Measurements from ENCODE around the gene INTS14. TPM values are rescaled to one million over a fixed set of nuclear protein-coding genes. Genes with fewer than 3 reads are reported as not detected.

The INTS14 gene
- total RNA-seq, 4 donors from 2014 or later = 44.1 to 90.8 (median 54.9) TPM

DNA sequence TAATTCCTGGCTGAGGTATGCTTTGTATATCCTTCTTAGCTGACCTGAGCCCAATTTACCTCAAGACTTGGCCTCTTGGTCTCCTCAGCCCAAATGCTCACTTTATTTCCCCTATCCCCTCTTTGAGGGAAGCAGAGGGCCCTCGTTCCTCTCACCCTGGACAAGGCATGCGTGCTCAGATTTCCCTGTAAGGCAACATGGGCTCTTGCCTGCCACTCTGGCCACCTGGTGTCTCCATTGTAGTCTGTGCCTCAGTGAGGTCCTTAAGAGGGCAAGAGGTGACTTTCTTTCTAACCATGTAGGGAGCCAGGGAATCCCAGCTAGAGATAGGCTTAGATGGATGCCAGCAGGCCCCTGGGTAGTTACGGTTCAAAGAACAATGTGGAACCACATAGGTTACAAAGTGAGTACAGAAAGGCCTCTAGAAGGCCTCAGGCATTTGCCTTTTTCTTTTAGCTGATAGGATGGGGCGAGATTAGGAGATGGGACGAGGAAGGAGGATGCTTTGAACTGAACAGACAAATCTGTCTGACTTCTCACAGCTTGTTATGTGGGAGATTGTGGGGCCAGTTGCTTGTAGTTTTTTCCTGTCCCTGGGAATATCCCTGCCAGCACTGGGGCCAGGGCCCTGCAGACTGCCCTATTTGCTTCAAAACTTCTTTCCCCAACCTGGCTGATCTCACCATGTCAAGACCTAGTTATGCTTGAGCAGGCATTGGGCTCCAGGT is 1.1 kb upstream of the INTS14 start:
- H3K36me3 ChIP-seq = no peaks in the 10 kb centered on the region
- peaks cover 0 to 20% (median 14%) of the 10 kb centered on the region in 4 donors for H3K4me1 ChIP-seq
- no peaks in the 10 kb centered on the region for H3K27me3 ChIP-seq
- DNase-seq = no peak
- H3K27ac ChIP-seq = peak overlapping the region; percentile 87 to 95 (median 90)
- peak overlapping the region; percentile 68 to 88 (median 76) for H3K4me3 ChIP-seq
- TF ChIP-seq, protein P1, sequence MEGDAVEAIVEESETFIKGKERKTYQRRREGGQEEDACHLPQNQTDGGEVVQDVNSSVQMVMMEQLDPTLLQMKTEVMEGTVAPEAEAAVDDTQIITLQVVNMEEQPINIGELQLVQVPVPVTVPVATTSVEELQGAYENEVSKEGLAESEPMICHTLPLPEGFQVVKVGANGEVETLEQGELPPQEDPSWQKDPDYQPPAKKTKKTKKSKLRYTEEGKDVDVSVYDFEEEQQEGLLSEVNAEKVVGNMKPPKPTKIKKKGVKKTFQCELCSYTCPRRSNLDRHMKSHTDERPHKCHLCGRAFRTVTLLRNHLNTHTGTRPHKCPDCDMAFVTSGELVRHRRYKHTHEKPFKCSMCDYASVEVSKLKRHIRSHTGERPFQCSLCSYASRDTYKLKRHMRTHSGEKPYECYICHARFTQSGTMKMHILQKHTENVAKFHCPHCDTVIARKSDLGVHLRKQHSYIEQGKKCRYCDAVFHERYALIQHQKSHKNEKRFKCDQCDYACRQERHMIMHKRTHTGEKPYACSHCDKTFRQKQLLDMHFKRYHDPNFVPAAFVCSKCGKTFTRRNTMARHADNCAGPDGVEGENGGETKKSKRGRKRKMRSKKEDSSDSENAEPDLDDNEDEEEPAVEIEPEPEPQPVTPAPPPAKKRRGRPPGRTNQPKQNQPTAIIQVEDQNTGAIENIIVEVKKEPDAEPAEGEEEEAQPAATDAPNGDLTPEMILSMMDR (IDR thresholded peaks at IDR 0.05) = no peak
- TF ChIP-seq POLR2A (IDR thresholded peaks at IDR 0.05) = no peak
- H3K9me3 ChIP-seq = no peaks in the 10 kb centered on the region

DNA sequence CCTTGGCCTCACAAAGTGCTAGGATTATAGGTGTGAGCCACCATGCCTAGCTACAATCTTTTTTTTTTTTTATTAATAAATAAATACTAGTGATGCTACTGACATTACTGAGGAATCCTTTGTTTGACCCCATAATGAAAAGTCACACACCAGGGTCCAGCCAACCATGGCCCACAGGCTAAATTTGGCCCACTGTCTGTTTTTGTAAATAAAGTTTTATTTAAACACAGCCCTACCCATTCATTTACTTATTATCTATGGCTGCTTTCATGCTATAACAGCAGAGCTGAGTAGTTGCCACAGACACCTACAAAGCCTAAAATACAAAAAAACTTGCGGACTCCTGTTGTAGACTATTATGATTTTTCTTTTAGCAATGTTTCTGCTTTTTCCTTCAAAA is 7.4 kb downstream of the INTS14 start:
- Histone ChIP-seq H3K36me3 (peaks cover 0 to 56% (median 0%) of the 10 kb centered on the region in 3 donors), H3K9me3 (no peaks in the 10 kb centered on the region), H3K4me3 (no peak overlapping the region), H3K4me1 (no peaks in the 10 kb centered on the region), H3K27ac (no peak overlapping the region), H3K27me3 (no peaks in the 10 kb centered on the region)
- DNase-seq = no peak
- TF ChIP-seq POLR2A (IDR thresholded peaks at IDR 0.05) = no peak
- TF ChIP-seq, protein P1 (IDR thresholded peaks at IDR 0.05) = no peak

- no peak overlapping the region for H3K27ac ChIP-seq
- no peaks in the 10 kb centered on the region for H3K4me1 ChIP-seq
- peaks cover 0 to 61% (median 0%) of the 10 kb centered on the region in 3 donors for H3K36me3 ChIP-seq
- H3K4me3 ChIP-seq = no peak overlapping the region
- DNase-seq = no peak
- no peaks in the 10 kb centered on the region for H3K27me3 ChIP-seq
- TF ChIP-seq, protein P1 (IDR thresholded peaks at IDR 0.05) = no peak
- no peak for TF ChIP-seq POLR2A (IDR thresholded peaks at IDR 0.05)
- H3K9me3 ChIP-seq = no peaks in the 10 kb centered on the region
Measured at GRCh38 chr15:65603134-65603533, 7.8 kb downstream of the INTS14 start.

DNA sequence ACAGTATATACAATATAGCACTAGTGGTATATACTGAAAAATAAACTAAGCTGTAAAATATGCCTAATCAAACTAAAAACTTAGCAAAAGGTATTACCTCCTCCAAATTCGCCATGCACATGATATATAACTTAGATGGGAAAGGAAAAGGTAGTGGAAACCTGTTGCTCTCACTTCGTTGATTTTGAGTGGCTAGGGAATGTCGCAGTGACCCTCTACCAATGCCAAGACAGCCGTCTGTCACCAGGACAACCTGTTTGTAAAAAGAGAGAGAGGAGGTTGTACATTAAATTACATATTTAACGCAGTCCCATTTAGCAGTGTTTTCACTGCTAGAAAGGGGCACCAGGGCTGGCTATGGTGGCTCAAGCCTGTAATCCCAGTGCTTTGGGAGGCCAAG is 11.3 kb downstream of the INTS14 start:
- Histone ChIP-seq H3K36me3 (peaks cover 0 to 80% (median 0%) of the 10 kb centered on the region in 3 donors), H3K4me1 (no peaks in the 10 kb centered on the region)
- TF ChIP-seq, protein P1 (IDR thresholded peaks at IDR 0.05) = no peak
- TF ChIP-seq POLR2A (IDR thresholded peaks at IDR 0.05) = no peak

DNA sequence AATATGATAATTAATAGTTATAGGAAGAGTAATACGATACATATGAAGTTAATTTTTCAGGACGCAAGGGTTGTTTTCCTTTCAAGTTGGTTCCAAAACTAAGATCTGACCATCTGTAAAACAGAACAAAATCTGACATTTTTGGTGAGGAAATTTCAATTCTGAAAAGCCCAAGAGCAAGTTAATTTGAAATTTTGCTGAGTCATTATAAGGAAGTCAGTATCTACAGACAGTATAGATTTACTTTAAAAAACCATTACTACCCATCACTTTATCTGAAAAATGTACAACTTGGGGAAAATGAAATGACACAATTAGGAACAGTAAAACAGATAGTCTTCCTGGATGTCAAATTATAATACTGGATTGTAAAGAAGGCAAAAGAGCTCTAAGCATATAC is 12.5 kb downstream of the INTS14 start:
- TF ChIP-seq POLR2A (IDR thresholded peaks at IDR 0.05) = no peak
- TF ChIP-seq, protein P1 (IDR thresholded peaks at IDR 0.05) = no peak
- Histone ChIP-seq H3K4me3 (no peak overlapping the region), H3K36me3 (peaks cover 0 to 73% (median 0%) of the 10 kb centered on the region in 3 donors), H3K27ac (no peak overlapping the region), H3K9me3 (no peaks in the 10 kb centered on the region), H3K27me3 (no peaks in the 10 kb centered on the region), H3K4me1 (no peaks in the 10 kb centered on the region)
- DNase-seq = no peak

More for the DNA sequence above, 11.3 kb downstream of the INTS14 start:
- DNase-seq = no peak
- no peaks in the 10 kb centered on the region for H3K27me3 ChIP-seq
- H3K4me3 ChIP-seq = no peak overlapping the region
- no peak overlapping the region for H3K27ac ChIP-seq
- H3K9me3 ChIP-seq = no peaks in the 10 kb centered on the region
